ENCODE data around the gene BST1.

BST1 gene

GRCh38 chr4:15695729-15696128 lies 7.1 kb upstream of the BST1 start:
- H3K36me3 ChIP-seq (ENCODE audit: control insufficient read depth, insufficient read depth, low read length): no peaks in the 10 kb centered on the region
- H3K27ac ChIP-seq (ENCODE audit: low read depth, low read length): no peak overlapping the region
- no peaks in the 10 kb centered on the region for H3K27me3 ChIP-seq (ENCODE audit: control insufficient read depth, insufficient read depth, low read length)
- H3K9ac ChIP-seq (ENCODE audit: low read length): no peak overlapping the region
- no peak overlapping the region for H3K4me3 ChIP-seq (ENCODE audit: low read length)
- H3K4me1 ChIP-seq (ENCODE audit: control insufficient read depth, insufficient read depth, low read length): no peaks in the 10 kb centered on the region

DNA sequence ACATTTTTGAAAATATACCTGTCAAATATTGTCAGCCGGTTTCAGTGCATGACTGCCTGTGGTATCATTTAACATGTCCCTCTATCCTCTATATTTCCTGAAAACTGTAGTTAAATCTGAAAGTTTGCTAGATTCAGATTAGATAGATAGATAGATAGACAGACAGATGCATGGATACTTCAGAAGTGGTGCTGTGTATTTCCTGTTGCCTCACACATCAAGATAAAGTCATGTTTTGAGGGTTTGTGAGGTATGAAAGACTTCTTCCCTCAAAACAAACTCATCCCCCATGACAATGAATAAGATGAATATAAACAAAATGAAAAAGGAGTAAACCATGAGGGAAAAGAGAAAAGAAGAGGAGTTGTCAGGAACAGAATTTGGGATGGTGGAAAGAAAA lies 6.0 kb upstream of the BST1 start:
- Histone ChIP-seq H3K4me3 (ENCODE audit: low read length) (no peak overlapping the region), H3K36me3 (ENCODE audit: control insufficient read depth, insufficient read depth, low read length) (no peaks in the 10 kb centered on the region), H3K27ac (ENCODE audit: low read depth, low read length) (no peak overlapping the region), H3K4me1 (ENCODE audit: control insufficient read depth, insufficient read depth, low read length) (no peaks in the 10 kb centered on the region), H3K9ac (ENCODE audit: low read length) (no peak overlapping the region), H3K27me3 (ENCODE audit: control insufficient read depth, insufficient read depth, low read length) (no peaks in the 10 kb centered on the region)

GRCh38 chr4:15703439-15703838 lies 574 bp downstream of the BST1 start:
- no peak overlapping the region for H3K9ac ChIP-seq (ENCODE audit: low read length)
- no peaks in the 10 kb centered on the region for H3K36me3 ChIP-seq (ENCODE audit: control insufficient read depth, insufficient read depth, low read length)
- no peaks in the 10 kb centered on the region for H3K27me3 ChIP-seq (ENCODE audit: control insufficient read depth, insufficient read depth, low read length)
- no peaks in the 10 kb centered on the region for H3K4me1 ChIP-seq (ENCODE audit: control insufficient read depth, insufficient read depth, low read length)
- H3K4me3 ChIP-seq (ENCODE audit: low read length): peak overlapping the region; percentile 64
- no peak overlapping the region for H3K27ac ChIP-seq (ENCODE audit: low read depth, low read length)

GRCh38 chr4:15704129-15704528 lies 1.3 kb downstream of the BST1 start:
- Histone ChIP-seq H3K27me3 (ENCODE audit: control insufficient read depth, insufficient read depth, low read length) (no peaks in the 10 kb centered on the region), H3K4me3 (ENCODE audit: low read length) (no peak overlapping the region), H3K27ac (ENCODE audit: low read depth, low read length) (no peak overlapping the region), H3K4me1 (ENCODE audit: control insufficient read depth, insufficient read depth, low read length) (no peaks in the 10 kb centered on the region), H3K36me3 (ENCODE audit: control insufficient read depth, insufficient read depth, low read length) (no peaks in the 10 kb centered on the region), H3K9ac (ENCODE audit: low read length) (no peak overlapping the region)

- no peak overlapping the region for H3K9ac ChIP-seq (ENCODE audit: low read length)
- no peaks in the 10 kb centered on the region for H3K36me3 ChIP-seq (ENCODE audit: control insufficient read depth, insufficient read depth, low read length)
- no peaks in the 10 kb centered on the region for H3K4me1 ChIP-seq (ENCODE audit: control insufficient read depth, insufficient read depth, low read length)
- H3K4me3 ChIP-seq (ENCODE audit: low read length): no peak overlapping the region
- no peaks in the 10 kb centered on the region for H3K27me3 ChIP-seq (ENCODE audit: control insufficient read depth, insufficient read depth, low read length)
- H3K27ac ChIP-seq (ENCODE audit: low read depth, low read length): no peak overlapping the region
Measured at GRCh38 chr4:15706646-15707362, 3.9 kb downstream of the BST1 start.

GRCh38 chr4:15707363-15707715 lies 4.5 kb downstream of the BST1 start:
- no peak overlapping the region for H3K27ac ChIP-seq (ENCODE audit: low read depth, low read length)
- H3K4me3 ChIP-seq (ENCODE audit: low read length): no peak overlapping the region
- H3K9ac ChIP-seq (ENCODE audit: low read length): no peak overlapping the region
- H3K36me3 ChIP-seq (ENCODE audit: control insufficient read depth, insufficient read depth, low read length): no peaks in the 10 kb centered on the region
- no peaks in the 10 kb centered on the region for H3K4me1 ChIP-seq (ENCODE audit: control insufficient read depth, insufficient read depth, low read length)
- H3K27me3 ChIP-seq (ENCODE audit: control insufficient read depth, insufficient read depth, low read length): no peaks in the 10 kb centered on the region

DNA sequence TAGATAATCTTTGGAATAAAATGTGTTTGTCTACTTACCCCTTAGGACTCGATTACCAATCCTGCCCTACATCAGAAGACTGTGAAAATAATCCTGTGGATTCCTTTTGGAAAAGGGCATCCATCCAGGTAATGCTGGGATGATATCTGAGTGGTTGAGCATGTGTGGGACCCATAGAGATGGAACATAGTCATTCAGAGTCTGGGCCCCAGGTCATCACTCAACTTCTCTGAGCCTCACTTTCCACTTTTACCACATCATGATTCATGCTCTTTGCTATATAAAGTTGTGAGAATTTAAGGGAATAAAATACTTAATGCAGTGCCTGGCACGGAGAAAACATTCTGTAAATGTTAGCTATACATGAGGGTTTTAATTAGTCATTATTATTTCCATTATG lies 8.9 kb downstream of the BST1 start:
- peaks cover 12% of the 10 kb centered on the region for H3K4me1 ChIP-seq (ENCODE audit: control insufficient read depth, insufficient read depth, low read length)
- no peak overlapping the region for H3K4me3 ChIP-seq (ENCODE audit: low read length)
- H3K36me3 ChIP-seq (ENCODE audit: control insufficient read depth, insufficient read depth, low read length): no peaks in the 10 kb centered on the region
- H3K27ac ChIP-seq (ENCODE audit: low read depth, low read length): no peak overlapping the region
- no peaks in the 10 kb centered on the region for H3K27me3 ChIP-seq (ENCODE audit: control insufficient read depth, insufficient read depth, low read length)
- no peak overlapping the region for H3K9ac ChIP-seq (ENCODE audit: low read length)

- peaks cover 12% of the 10 kb centered on the region for H3K4me1 ChIP-seq (ENCODE audit: control insufficient read depth, insufficient read depth, low read length)
- H3K27ac ChIP-seq (ENCODE audit: low read depth, low read length): no peak overlapping the region
- no peaks in the 10 kb centered on the region for H3K36me3 ChIP-seq (ENCODE audit: control insufficient read depth, insufficient read depth, low read length)
- H3K27me3 ChIP-seq (ENCODE audit: control insufficient read depth, insufficient read depth, low read length): no peaks in the 10 kb centered on the region
- no peak overlapping the region for H3K9ac ChIP-seq (ENCODE audit: low read length)
- H3K4me3 ChIP-seq (ENCODE audit: low read length): no peak overlapping the region
Measured at GRCh38 chr4:15712214-15712613, 9.3 kb downstream of the BST1 start.

DNA sequence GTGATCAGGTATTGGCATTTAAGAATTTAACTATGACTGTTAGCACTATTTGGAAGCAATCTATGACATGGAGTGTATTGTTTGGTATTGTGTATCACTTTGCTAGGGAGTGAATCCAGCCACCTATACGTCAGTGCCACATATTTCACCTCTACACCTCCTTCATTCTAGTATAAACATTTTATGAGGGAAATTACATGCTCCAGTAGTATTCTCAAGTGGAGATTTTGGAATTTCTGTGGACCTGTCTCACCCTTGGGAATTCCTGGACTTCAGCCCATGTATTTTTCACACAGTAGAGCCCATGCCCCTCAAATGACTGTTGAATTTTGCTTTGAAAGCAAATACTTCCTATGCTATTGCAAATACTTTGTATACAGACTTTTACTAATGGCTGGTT lies 11.3 kb downstream of the BST1 start:
- Histone ChIP-seq H3K9ac (ENCODE audit: low read length) (no peak overlapping the region), H3K27me3 (ENCODE audit: control insufficient read depth, insufficient read depth, low read length) (no peaks in the 10 kb centered on the region), H3K36me3 (ENCODE audit: control insufficient read depth, insufficient read depth, low read length) (no peaks in the 10 kb centered on the region), H3K4me1 (ENCODE audit: control insufficient read depth, insufficient read depth, low read length) (peaks cover 28% of the 10 kb centered on the region), H3K27ac (ENCODE audit: low read depth, low read length) (no peak overlapping the region), H3K4me3 (ENCODE audit: low read length) (no peak overlapping the region)

- peaks cover 28% of the 10 kb centered on the region for H3K4me1 ChIP-seq (ENCODE audit: control insufficient read depth, insufficient read depth, low read length)
- H3K27me3 ChIP-seq (ENCODE audit: control insufficient read depth, insufficient read depth, low read length): no peaks in the 10 kb centered on the region
- no peaks in the 10 kb centered on the region for H3K36me3 ChIP-seq (ENCODE audit: control insufficient read depth, insufficient read depth, low read length)
- H3K27ac ChIP-seq (ENCODE audit: low read depth, low read length): no peak overlapping the region
- H3K9ac ChIP-seq (ENCODE audit: low read length): no peak overlapping the region
- H3K4me3 ChIP-seq (ENCODE audit: low read length): no peak overlapping the region
Measured at GRCh38 chr4:15714646-15715435, 12.0 kb downstream of the BST1 start.

DNA sequence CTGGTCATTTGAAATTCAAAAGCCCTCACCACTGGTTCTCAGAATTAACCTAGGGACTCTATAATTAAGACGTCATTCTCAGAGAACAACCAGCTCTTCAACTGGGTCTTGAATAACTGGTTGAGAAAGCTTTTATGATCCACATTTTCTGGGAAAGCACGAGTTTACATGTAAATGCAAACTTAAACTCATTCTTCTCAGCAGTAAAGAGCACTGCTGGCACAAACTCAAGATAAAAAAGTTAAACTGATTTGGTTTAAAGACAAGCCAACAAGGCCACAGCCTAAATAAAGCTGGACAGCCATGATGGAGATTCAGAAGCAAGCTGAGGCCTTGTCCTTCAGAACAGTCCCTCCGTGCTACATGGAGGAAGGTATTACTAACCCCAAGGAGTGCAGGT lies 13.2 kb downstream of the BST1 start:
- Histone ChIP-seq H3K4me1 (ENCODE audit: control insufficient read depth, insufficient read depth, low read length) (peaks cover 28% of the 10 kb centered on the region), H3K9ac (ENCODE audit: low read length) (no peak overlapping the region), H3K27me3 (ENCODE audit: control insufficient read depth, insufficient read depth, low read length) (no peaks in the 10 kb centered on the region), H3K36me3 (ENCODE audit: control insufficient read depth, insufficient read depth, low read length) (no peaks in the 10 kb centered on the region), H3K27ac (ENCODE audit: low read depth, low read length) (no peak overlapping the region), H3K4me3 (ENCODE audit: low read length) (no peak overlapping the region)

- no peak overlapping the region for H3K27ac ChIP-seq (ENCODE audit: low read depth, low read length)
- no peak overlapping the region for H3K9ac ChIP-seq (ENCODE audit: low read length)
- H3K27me3 ChIP-seq (ENCODE audit: control insufficient read depth, insufficient read depth, low read length): no peaks in the 10 kb centered on the region
- no peak overlapping the region for H3K4me3 ChIP-seq (ENCODE audit: low read length)
- peaks cover 28% of the 10 kb centered on the region for H3K4me1 ChIP-seq (ENCODE audit: control insufficient read depth, insufficient read depth, low read length)
- H3K36me3 ChIP-seq (ENCODE audit: control insufficient read depth, insufficient read depth, low read length): no peaks in the 10 kb centered on the region
Measured at GRCh38 chr4:15717086-15717485, 14.2 kb downstream of the BST1 start.

Measured in rectal smooth muscle tissue (tissue), 1 donor.